Measurements from ENCODE around the gene PCP2.

DNA sequence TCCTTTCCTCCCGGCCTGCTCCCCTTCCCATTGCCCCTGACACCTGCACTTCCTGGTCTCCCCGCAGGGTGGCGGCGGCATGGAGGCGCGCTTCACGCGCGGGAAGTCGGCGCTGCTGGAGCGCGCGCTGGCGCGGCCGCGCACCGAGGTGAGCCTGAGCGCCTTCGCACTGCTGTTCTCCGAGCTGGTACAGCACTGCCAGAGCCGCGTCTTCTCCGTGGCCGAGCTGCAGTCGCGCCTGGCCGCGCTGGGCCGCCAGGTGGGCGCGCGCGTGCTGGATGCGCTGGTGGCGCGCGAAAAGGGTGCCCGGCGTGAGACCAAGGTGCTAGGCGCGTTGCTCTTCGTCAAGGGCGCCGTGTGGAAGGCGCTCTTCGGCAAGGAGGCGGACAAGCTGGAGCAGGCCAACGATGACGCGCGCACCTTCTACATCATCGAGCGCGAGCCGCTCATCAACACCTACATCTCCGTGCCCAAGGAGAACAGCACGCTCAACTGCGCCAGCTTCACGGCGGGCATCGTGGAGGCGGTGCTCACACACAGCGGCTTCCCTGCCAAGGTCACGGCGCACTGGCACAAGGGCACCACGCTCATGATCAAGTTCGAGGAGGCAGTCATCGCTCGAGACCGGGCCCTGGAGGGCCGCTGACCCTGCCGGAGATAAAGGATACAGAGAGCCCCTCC lies 48.8 kb upstream of the PCP2 start:
- TF ChIP-seq, protein P1, sequence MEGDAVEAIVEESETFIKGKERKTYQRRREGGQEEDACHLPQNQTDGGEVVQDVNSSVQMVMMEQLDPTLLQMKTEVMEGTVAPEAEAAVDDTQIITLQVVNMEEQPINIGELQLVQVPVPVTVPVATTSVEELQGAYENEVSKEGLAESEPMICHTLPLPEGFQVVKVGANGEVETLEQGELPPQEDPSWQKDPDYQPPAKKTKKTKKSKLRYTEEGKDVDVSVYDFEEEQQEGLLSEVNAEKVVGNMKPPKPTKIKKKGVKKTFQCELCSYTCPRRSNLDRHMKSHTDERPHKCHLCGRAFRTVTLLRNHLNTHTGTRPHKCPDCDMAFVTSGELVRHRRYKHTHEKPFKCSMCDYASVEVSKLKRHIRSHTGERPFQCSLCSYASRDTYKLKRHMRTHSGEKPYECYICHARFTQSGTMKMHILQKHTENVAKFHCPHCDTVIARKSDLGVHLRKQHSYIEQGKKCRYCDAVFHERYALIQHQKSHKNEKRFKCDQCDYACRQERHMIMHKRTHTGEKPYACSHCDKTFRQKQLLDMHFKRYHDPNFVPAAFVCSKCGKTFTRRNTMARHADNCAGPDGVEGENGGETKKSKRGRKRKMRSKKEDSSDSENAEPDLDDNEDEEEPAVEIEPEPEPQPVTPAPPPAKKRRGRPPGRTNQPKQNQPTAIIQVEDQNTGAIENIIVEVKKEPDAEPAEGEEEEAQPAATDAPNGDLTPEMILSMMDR (IDR thresholded peaks at IDR 0.05) = no peak
- TF ChIP-seq POLR2A (IDR thresholded peaks at IDR 0.05) (no peak), POLR2AphosphoS5 (IDR thresholded peaks at IDR 0.05) (no peak), EP300 (IDR thresholded peaks at IDR 0.05) (no peak)

Measured in suprapubic skin (tissue), 4 donors.